GM21723 (cell line): ENCODE results near the gene SULF2.
"Not testable (repeated sequence)": the region's sequence is repeated elsewhere in the genome, so short reads cannot be mapped to it uniquely, and the experiment has no call there.

Experiments used
- ATAC-seq: cut with Tn5 transposase; IDR thresholded peaks from one replicate; pipeline ENCODE4 v1.9.1; 2021; ENCODE audit warnings: mild to moderate bottlenecking, moderate library complexity; ENCODE audit not compliant: unreplicated experiment

SULF2 gene

DNA sequence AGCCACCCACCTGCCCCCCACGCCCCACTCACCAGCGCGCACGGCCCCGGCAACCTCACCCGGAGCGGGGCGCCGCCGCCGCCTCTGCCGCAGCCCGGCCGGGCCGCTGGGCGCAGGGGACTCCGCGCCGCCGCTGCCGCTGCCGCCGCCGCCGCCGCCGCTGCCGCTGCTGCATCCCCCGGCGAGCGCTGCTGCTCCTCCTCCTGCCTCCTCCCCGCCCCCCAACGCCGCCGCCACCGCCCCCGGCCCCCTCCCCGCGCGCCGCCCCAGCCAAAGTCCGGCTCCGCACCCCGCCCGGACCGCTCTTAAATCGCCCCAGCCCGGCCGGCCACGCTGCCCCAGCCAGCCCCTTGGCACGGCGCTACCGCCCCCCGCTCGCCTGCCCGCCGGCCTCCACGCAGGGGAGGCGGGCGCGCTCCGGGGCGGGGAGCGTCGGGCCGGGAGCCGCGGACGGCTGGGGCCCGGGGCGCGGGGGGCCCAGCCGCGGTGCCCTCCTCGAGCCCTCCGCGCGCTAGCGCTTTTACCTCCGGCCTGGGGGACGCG is at the start of gene SULF2:
SULF2 (minus strand) TSS at position 171 of the 543 bp plus-strand sequence. CDS start 28,118 bp downstream, outside the sequence.
- ATAC-seq = no peak

DNA sequence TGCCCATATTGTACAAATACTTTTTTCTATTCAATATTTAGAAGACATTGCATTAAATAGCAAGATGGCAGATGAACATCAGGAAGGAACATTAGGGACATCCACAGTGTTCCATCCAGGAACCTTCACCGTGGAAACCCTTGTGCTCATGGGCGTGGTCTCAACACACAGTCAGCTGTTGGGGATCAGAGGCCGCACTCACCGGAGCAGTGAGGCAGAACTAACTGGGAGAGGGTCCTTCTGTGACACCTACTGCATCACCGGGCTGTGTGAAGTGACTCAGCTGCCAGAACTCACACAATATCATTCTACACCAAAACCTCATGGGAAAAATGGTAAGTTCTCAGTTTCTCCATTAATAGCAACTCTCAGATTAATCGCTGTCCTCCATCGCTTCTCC is 46.4 kb upstream of the SULF2 start:
- not testable (repeated sequence) for ATAC-seq

DNA sequence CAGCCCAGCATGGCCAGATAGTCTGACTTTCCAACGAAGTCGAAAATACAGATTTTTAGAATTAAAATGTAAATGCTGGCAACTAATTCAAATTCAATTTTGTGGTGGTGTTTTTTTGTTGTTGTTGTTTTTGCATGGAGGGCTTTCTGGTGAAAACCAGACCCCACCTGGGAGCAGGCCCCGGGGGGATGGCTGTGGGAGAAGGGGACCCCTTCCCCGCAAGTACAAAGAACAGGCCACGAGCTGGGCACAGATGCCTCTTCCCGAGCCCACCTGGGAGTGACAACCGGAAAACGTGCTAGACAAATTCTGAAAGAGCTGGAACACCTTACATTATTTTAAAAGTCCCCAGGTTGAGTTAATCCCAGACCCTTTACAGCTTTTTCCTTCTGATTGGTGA is 41.4 kb upstream of the SULF2 start:
- not testable (repeated sequence) for ATAC-seq

DNA sequence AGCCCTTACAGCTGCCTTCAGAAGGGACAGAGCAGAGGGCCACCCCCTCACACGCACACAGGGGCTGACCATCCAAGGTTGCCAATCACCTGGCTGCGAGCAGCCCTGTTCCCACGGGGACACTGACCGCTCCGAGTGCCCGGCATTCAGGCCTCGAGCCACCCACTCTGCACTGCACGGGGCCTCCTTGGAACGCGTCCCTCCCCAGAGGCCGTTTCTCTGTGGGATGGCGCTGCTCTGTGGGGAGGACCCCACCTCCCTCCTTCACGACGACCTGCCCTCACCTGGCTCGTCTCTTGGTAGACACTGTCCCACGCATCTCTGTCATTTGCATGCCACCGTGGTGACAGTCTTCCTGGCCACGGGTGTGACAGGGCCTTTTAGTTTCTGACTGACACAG is 40.7 kb upstream of the SULF2 start:
- ATAC-seq = not testable (repeated sequence)

DNA sequence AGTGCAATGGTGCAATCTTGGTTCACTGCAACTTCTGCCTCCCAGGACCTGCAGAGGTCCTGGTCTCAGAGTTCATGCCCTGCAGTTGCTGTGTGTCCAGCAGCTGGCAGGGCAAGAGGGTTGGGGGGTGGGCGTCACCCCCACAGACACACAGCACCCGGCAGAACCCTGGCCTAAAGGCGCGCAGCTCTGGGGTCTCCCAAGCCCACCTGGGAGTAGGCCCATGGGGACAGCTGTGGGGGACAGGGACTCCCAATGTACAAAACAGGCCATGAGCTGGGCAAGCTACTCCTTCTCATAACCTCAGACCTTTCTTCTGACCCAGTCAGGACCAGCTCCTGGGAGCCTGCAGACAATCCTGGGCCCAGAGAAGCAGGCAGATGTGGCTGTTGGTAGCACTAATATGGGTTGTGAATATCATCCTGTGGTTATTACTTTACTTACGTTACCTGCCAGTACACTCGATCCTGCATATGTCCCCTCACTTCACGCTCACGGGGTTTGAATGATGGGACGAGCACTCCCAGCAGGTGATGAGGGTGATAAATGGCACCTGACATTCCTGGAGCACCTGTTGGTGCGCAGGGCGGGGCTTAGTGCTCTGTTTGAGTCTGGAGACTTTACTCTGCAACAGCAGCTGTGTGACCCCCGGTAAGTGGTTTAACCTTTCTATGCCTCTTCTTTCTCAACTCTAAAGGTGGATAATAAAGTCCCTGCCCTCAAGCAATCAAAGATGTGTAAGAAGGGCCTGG is 39.9 kb upstream of the SULF2 start:
- ATAC-seq = no peak

- ATAC-seq = not testable (repeated sequence)
Observed at GRCh38 chr20:47823941-47824340, 38.7 kb upstream of the SULF2 start.

DNA sequence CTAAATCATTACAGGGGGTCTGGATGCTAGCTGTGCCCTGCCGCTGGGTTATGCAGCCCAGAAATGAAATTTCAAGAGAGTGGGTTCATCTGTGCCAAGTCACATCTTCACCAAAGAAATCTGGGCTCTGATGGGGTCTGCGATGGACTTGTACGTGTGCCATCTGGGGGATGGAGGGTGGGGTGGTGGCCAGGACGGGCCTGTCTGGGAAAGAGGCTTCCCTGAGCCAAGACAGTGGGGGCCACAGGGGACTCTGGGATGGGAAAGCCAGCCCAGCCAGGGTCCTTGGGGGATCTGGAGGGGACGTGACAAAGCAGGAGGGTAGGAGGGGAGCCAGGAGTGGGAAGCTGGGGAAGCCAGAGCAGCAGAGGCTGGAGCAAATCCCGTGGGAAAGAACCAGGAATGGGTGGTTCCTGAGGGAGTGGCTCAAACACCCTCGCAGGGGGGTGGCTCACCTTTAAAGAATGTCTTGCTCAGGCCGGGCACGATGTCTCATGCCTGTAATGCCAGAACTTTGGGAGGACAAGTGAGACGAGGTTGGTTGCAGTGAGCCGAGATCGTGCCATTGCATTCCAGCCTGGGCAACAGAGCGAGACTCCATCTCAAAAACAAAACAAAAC is 36.3 kb upstream of the SULF2 start:
- no peak for ATAC-seq

GRCh38 chr20:47818996-47819609 is 33.8 kb upstream of the SULF2 start:
- ATAC-seq = no peak

- no peak for ATAC-seq
Observed at GRCh38 chr20:47818466-47818865, 33.2 kb upstream of the SULF2 start.

DNA sequence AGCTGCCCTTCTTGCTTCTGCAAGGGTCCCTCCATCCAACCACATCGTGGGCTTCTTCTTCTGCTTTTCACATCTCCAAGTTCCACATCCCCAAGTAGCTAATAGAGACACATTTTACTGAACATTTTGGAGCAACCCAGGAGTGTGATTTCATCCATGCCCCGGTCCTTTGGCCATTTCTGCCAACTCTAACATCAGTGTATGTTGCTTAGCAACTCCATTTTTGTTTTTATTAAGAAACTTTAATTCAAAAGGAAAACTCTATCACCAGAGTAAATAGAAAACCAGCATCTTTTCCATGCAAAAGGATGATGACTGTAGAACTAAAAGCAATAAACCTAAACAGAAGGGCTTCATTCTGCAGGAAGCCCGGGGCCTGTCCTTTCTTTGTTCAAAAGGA is 32.7 kb upstream of the SULF2 start:
- no peak for ATAC-seq

DNA sequence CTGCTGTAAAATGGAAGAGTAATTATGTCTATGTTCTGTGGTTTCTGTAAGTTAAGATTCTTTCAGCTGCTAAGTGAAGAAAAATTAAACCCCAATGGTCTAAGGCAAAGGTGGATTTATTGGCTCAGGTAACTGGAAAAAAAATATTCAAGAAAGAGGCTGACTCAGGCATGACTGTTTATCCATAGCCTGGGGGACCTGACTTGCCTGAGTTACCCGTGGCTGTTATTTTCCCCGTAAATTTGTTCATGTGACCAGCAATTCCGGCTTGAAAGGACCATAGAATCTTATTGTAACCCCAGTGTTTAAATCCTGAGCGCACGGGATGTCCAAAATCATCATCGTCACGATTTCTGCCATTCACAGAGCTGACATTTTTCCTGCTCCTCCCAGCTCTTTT is 32.3 kb upstream of the SULF2 start:
- no peak for ATAC-seq

- no peak for ATAC-seq
Observed at GRCh38 chr20:47816487-47817451, 31.5 kb upstream of the SULF2 start.

GRCh38 chr20:47815866-47816265 is 30.6 kb upstream of the SULF2 start:
- ATAC-seq = no peak

- no peak for ATAC-seq
Observed at GRCh38 chr20:47815416-47815806, 30.1 kb upstream of the SULF2 start.

DNA sequence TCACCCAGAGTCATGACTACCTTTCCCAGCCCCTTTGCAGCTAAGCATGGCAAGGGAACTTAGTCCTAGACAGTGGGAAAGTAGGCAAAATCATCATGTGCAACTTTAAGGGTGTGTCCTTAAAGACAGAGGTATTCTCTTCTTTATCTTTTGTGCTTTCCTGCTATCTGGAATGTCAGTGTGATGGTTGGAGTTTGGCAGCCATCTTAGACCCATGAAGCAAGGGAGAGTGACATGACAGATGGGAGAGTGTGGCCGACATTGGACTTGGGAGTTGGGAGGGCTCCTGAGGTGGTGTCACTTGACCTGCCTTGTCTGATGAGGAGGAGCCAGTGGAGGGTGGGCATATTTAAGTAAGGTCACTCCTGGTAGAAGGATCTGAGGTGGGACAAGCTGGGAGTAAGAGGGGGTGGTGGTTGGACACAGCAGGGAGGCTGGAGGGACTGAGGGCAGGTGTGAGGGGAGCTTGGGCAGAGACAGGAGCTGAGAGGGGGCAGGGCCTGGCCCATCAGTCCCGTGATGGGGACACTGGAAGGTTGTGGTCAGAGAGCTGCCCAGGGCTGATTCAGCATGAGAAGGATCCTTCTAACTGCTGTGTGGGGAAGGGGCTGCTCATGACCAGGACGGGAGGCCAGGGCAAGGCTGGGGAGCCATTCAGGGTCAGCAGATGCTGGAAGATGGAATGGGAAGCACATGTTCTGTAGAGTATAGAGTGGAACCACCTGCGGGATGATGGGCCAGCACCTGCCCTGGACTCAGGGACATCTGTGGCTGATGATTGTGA is 29.5 kb upstream of the SULF2 start:
- no peak for ATAC-seq

- no peak for ATAC-seq
Observed at GRCh38 chr20:47810721-47811347, 25.6 kb upstream of the SULF2 start.

GRCh38 chr20:47810116-47810677 is 24.9 kb upstream of the SULF2 start:
- ATAC-seq = no peak

DNA sequence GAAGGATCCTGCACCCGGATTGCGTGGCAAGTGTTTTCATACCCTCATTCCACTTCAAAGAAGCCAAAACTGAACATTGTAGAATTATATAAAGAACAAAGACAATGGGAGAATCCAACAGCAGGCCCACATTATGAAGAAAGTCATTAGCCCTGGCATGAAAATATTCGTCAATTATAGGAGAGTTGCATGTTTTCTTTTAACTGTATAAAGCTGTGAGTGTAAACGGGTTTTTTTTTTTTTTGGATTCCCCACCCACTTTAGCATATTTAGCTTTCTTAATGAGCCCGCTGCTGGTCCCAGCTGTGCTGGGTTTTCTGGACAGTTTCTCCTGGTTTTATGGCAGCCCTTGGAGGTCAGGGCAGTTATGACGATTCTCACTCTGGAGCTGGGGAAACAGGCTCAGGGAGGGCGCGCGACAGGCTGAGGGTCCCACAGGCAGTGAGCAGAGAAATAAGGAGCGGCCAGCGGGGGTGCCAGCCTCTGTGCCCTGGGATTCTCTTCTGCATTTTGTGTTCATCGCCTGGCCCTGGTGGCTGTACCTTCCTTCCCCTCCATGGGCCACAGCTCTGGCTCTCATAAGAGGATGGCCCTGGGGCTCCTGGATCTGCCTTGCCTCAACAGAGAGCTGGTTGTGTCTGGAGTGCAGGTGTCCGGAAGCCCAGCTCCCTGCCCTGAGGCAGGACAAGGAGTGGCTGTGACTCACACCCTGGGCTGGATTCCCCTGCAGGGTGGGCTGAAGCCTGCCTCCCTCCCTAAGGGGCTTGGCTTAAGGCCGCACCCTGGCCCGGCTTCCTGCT is 24.1 kb upstream of the SULF2 start:
- no peak for ATAC-seq
